ENCODE measurements around the gene DNAJC15. TPM values are rescaled to one million over a fixed set of nuclear protein-coding genes. Genes with fewer than 3 reads are reported as not detected.

Gene DNAJC15
- total and polyA plus RNA-seq, 2 experiments from 2014 or later, result 1.0 to 5.2 TPM

DNA sequence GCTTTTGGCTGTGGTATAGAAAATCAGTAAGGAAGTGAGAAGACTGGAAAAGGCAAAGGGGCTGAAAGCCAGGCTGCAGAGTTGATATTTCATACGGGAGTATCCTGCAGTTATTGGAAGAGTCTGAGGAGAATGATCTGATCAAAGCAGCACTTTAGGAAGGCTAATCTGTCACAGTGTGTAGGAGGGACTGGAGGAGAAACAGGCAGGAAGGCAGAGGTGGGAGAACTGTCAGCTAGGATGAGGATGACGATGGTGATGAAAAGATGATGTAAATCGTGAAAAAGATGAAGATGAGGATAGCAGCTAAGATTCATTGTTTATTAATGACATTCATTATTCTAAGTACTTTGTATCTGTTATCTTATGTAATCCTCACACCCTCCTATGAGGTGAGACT, 123.0 kb downstream of the DNAJC15 start:
- no peak for DNase-seq (ENCODE audit: low read depth in 1 of 2, low spot score in 1 of 2)
- TF ChIP-seq CTCF (IDR thresholded peaks at IDR 0.05; ENCODE audit: low read depth, low read length), result no peak
- no peak overlapping the region for H3K27ac ChIP-seq
- H3K4me1 ChIP-seq (ENCODE audit: low read depth), result peaks cover 20% of the 10 kb centered on the region
- no peaks in the 10 kb centered on the region for H3K27me3 ChIP-seq
- no peaks in the 10 kb centered on the region for H3K9me3 ChIP-seq (ENCODE audit: low read depth)
- H3K36me3 ChIP-seq, result no peaks in the 10 kb centered on the region
- H3K4me3 ChIP-seq, result no peak overlapping the region

- DNase-seq (ENCODE audit: low read depth in 1 of 2, low spot score in 1 of 2), result no peak
- Histone ChIP-seq H3K9me3 (ENCODE audit: low read depth) (no peaks in the 10 kb centered on the region), H3K27me3 (no peaks in the 10 kb centered on the region), H3K36me3 (no peaks in the 10 kb centered on the region), H3K27ac (no peak overlapping the region), H3K4me1 (ENCODE audit: low read depth) (peaks cover 30% of the 10 kb centered on the region), H3K4me3 (no peak overlapping the region)
- no peak for TF ChIP-seq CTCF (IDR thresholded peaks at IDR 0.05; ENCODE audit: low read depth, low read length)
These were observed 127.2 kb downstream of the DNAJC15 start for GRCh38 chr13:43150369-43151207.

DNA sequence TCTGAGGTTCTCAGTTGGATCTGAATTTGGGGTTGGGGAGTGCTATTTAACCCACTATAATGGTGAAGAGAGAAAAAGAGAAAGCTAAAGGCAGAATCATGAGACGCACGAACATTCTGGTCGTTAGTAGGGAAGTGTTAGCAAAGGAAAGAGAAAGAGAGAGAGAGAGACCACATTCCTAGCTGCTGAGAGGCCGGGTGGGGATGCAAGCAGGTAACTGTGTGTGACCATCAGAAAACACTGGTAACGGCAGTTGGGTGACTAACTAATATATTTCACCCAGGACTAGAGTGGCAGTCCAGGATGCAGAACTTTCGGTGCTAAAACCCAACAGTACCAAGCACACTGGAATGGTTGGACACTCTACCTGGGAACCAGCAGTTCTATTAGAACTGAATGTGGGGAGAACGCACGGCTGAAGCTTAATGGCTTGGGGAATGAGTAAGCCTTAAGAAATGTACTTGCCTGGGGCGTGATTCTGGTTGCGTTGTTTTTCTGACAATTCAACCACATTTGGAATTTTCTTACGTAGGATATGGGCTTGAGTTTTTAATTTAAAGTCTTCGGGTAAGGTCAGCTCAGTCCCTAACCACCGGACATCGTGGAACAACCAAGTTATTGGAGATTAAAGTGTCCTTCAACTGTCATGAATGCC, 130.2 kb downstream of the DNAJC15 start:
- Histone ChIP-seq H3K36me3 (no peaks in the 10 kb centered on the region), H3K4me1 (ENCODE audit: low read depth) (peaks cover 37% of the 10 kb centered on the region), H3K27ac (peak overlapping the region; percentile 40), H3K4me3 (no peak overlapping the region), H3K27me3 (no peaks in the 10 kb centered on the region), H3K9me3 (ENCODE audit: low read depth) (no peaks in the 10 kb centered on the region)
- TF ChIP-seq CTCF (IDR thresholded peaks at IDR 0.05; ENCODE audit: low read depth, low read length), result no peak
- DNase-seq (ENCODE audit: low read depth in 1 of 2, low spot score in 1 of 2), result peak in 1 of 2 donors; percentile 73

GRCh38 chr13:43154156-43154651, 130.8 kb downstream of the DNAJC15 start:
- H3K27me3 ChIP-seq, result no peaks in the 10 kb centered on the region
- H3K27ac ChIP-seq, result peak overlapping the region; percentile 40
- peaks cover 37% of the 10 kb centered on the region for H3K4me1 ChIP-seq (ENCODE audit: low read depth)
- TF ChIP-seq CTCF (IDR thresholded peaks at IDR 0.05; ENCODE audit: low read depth, low read length), result no peak
- H3K9me3 ChIP-seq (ENCODE audit: low read depth), result no peaks in the 10 kb centered on the region
- no peaks in the 10 kb centered on the region for H3K36me3 ChIP-seq
- no peak overlapping the region for H3K4me3 ChIP-seq
- DNase-seq (ENCODE audit: low read depth in 1 of 2, low spot score in 1 of 2), result peak in 1 of 2 donors; percentile 23

- peaks cover 37% of the 10 kb centered on the region for H3K4me1 ChIP-seq (ENCODE audit: low read depth)
- peak overlapping the region; percentile 40 for H3K27ac ChIP-seq
- H3K4me3 ChIP-seq, result no peak overlapping the region
- TF ChIP-seq CTCF (IDR thresholded peaks at IDR 0.05; ENCODE audit: low read depth, low read length), result no peak
- no peaks in the 10 kb centered on the region for H3K27me3 ChIP-seq
- DNase-seq (ENCODE audit: low read depth in 1 of 2, low spot score in 1 of 2), result no peak
- H3K9me3 ChIP-seq (ENCODE audit: low read depth), result no peaks in the 10 kb centered on the region
- no peaks in the 10 kb centered on the region for H3K36me3 ChIP-seq
These were observed 131.5 kb downstream of the DNAJC15 start for GRCh38 chr13:43154839-43155238.

Measured in cardiac muscle cell (in vitro differentiated cells and primary cell).